Measurements from ENCODE around the gene ALOX15.

The ALOX15 gene

DNA sequence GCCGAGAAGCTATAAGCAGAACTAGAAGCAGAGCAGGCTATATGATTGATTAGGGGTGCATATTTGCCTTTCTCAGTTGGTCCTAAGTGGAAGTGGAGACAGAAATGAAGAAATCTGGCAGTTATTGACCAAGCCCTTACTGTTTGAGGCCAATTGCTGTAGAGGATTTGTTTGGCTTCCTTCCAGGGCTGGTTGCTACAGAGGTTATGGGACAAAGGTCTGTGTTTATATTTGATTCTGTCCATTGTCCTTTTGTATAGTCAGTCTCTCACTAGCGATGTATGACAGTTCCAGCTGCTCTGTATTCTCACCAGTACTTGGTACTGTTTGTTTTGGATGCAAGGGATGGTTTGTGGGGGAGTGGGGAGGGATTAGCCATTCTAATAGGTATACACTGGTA, 7.3 kb upstream of the ALOX15 start:
- TF ChIP-seq FOXP2 (optimal IDR thresholded peaks at IDR 0.05; ENCODE audit: borderline replicate concordance, extremely low read depth, extremely low read length, insufficient read depth) (no peak), POLR2AphosphoS5 (IDR thresholded peaks at IDR 0.05; ENCODE audit: low read depth, low read length) (no peak), TAF1 (IDR thresholded peaks at IDR 0.05; ENCODE audit: borderline replicate concordance, insufficient read depth, low read length) (no peak), SIN3A (IDR thresholded peaks at IDR 0.05; ENCODE audit: borderline replicate concordance, insufficient read depth, low read length) (no peak)
- TF ChIP-seq, protein P1, sequence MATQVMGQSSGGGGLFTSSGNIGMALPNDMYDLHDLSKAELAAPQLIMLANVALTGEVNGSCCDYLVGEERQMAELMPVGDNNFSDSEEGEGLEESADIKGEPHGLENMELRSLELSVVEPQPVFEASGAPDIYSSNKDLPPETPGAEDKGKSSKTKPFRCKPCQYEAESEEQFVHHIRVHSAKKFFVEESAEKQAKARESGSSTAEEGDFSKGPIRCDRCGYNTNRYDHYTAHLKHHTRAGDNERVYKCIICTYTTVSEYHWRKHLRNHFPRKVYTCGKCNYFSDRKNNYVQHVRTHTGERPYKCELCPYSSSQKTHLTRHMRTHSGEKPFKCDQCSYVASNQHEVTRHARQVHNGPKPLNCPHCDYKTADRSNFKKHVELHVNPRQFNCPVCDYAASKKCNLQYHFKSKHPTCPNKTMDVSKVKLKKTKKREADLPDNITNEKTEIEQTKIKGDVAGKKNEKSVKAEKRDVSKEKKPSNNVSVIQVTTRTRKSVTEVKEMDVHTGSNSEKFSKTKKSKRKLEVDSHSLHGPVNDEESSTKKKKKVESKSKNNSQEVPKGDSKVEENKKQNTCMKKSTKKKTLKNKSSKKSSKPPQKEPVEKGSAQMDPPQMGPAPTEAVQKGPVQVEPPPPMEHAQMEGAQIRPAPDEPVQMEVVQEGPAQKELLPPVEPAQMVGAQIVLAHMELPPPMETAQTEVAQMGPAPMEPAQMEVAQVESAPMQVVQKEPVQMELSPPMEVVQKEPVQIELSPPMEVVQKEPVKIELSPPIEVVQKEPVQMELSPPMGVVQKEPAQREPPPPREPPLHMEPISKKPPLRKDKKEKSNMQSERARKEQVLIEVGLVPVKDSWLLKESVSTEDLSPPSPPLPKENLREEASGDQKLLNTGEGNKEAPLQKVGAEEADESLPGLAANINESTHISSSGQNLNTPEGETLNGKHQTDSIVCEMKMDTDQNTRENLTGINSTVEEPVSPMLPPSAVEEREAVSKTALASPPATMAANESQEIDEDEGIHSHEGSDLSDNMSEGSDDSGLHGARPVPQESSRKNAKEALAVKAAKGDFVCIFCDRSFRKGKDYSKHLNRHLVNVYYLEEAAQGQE (IDR thresholded peaks at IDR 0.05; ENCODE audit: insufficient read depth in 1 of 2, low read depth in 2 of 2, low read length in 2 of 2): no peak

DNA sequence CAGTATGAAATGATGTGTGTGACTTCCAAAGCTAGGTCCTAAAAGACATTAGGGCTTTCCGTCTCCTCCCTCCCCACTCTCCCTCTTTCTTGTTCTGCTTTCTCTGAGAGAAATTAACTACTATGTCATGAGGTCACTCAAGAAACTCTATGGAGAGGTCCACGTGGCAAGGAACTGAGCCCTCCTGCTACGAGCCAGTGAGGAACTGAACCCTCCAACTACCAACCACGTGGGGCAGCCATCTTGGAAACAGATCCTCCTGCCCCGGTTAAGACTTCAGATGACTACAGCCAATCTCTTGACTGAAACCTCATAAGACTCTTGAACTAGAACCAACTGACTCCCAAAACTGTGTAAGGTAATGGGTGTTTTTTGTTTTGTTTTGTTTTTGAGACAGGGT, 4.2 kb upstream of the ALOX15 start:
- TF ChIP-seq, protein P1 (IDR thresholded peaks at IDR 0.05; ENCODE audit: insufficient read depth in 1 of 2, low read depth in 2 of 2, low read length in 2 of 2): no peak
- TF ChIP-seq TAF1 (IDR thresholded peaks at IDR 0.05; ENCODE audit: borderline replicate concordance, insufficient read depth, low read length) (no peak), POLR2AphosphoS5 (IDR thresholded peaks at IDR 0.05; ENCODE audit: low read depth, low read length) (no peak)

- no peak for TF ChIP-seq POLR2AphosphoS5 (IDR thresholded peaks at IDR 0.05; ENCODE audit: low read depth, low read length)
- TF ChIP-seq, protein P1 (IDR thresholded peaks at IDR 0.05; ENCODE audit: insufficient read depth in 1 of 2, low read depth in 2 of 2, low read length in 2 of 2): no peak
- no peak for TF ChIP-seq SIN3A (IDR thresholded peaks at IDR 0.05; ENCODE audit: borderline replicate concordance, insufficient read depth, low read length)
- TF ChIP-seq TAF1 (IDR thresholded peaks at IDR 0.05; ENCODE audit: borderline replicate concordance, insufficient read depth, low read length): no peak
- TF ChIP-seq FOXP2 (optimal IDR thresholded peaks at IDR 0.05; ENCODE audit: borderline replicate concordance, extremely low read depth, extremely low read length, insufficient read depth): no peak
Measured at GRCh38 chr17:4643676-4644075, 2.2 kb upstream of the ALOX15 start.

- TF ChIP-seq, protein P1 (IDR thresholded peaks at IDR 0.05; ENCODE audit: insufficient read depth in 1 of 2, low read depth in 2 of 2, low read length in 2 of 2): no peak
- TF ChIP-seq TAF1 (IDR thresholded peaks at IDR 0.05; ENCODE audit: borderline replicate concordance, insufficient read depth, low read length) (no peak), POLR2AphosphoS5 (IDR thresholded peaks at IDR 0.05; ENCODE audit: low read depth, low read length) (no peak), SIN3A (IDR thresholded peaks at IDR 0.05; ENCODE audit: borderline replicate concordance, insufficient read depth, low read length) (no peak), FOXP2 (optimal IDR thresholded peaks at IDR 0.05; ENCODE audit: borderline replicate concordance, extremely low read depth, extremely low read length, insufficient read depth) (no peak)
Measured at GRCh38 chr17:4642286-4642685, 808 bp upstream of the ALOX15 start.

GRCh38 chr17:4636474-4637100, 4.9 kb downstream of the ALOX15 start:
- TF ChIP-seq SIN3A (IDR thresholded peaks at IDR 0.05; ENCODE audit: borderline replicate concordance, insufficient read depth, low read length) (no peak), POLR2AphosphoS5 (IDR thresholded peaks at IDR 0.05; ENCODE audit: low read depth, low read length) (no peak), FOXP2 (optimal IDR thresholded peaks at IDR 0.05; ENCODE audit: borderline replicate concordance, extremely low read depth, extremely low read length, insufficient read depth) (no peak), TAF1 (IDR thresholded peaks at IDR 0.05; ENCODE audit: borderline replicate concordance, insufficient read depth, low read length) (no peak)
- TF ChIP-seq, protein P1 (IDR thresholded peaks at IDR 0.05; ENCODE audit: insufficient read depth in 1 of 2, low read depth in 2 of 2, low read length in 2 of 2): no peak
